GM12891 (cell line): ENCODE measurements around the gene MRPL55.

Experiments
- DNase-seq: peaks from one replicate; pipeline ENCODE4 v3.0.0; 2011; ENCODE audit warnings: low spot score; ENCODE audit not compliant: insufficient read length
- FAIRE-seq: peaks from 2 replicates; lab custom pipeline; 2011; peaks lifted over from hg19 to GRCh38; lab: Jason Lieb, UNC
- PAX5 ChIP-seq: IDR thresholded peaks from 2 replicates; pipeline ENCODE4 v1.6.1; 2011; ENCODE audit warnings: low read length, moderate library complexity, mild to moderate bottlenecking; ENCODE audit not compliant: insufficient read depth, severe bottlenecking
- POLR2A ChIP-seq: IDR thresholded peaks from 2 replicates; pipeline ENCODE4 v1.6.1; 2011; ENCODE audit warnings: low read depth, low read length, control low read depth
- POLR2AphosphoS5 ChIP-seq: IDR thresholded peaks from 2 replicates; pipeline ENCODE4 v1.6.1; 2011; ENCODE audit warnings: low read depth, low read length, control low read depth
- POU2F2 ChIP-seq: IDR thresholded peaks from 2 replicates; pipeline ENCODE4 v1.6.1; 2011; ENCODE audit warnings: low read depth, mild to moderate bottlenecking, control low read depth, low read length, moderate library complexity
- SPI1 ChIP-seq: IDR thresholded peaks from 2 replicates; pipeline ENCODE4 v1.6.1; 2011; ENCODE audit warnings: low read depth, low read length, control low read depth
- TAF1 ChIP-seq: IDR thresholded peaks from 2 replicates; pipeline ENCODE4 v1.6.1; 2011; ENCODE audit warnings: low read depth, low read length, control low read depth

MRPL55 gene

GRCh38 chr1:228093050-228093906 lies 15.8 kb downstream of the MRPL55 start:
- no peak for DNase-seq
- TF ChIP-seq POLR2AphosphoS5 (peak; percentile 43; the same call in 1 of the 2 replicates), TAF1 (no peak)
- FAIRE-seq = no peak

GRCh38 chr1:228092342-228093049 lies 16.6 kb downstream of the MRPL55 start:
- DNase-seq (no peak), FAIRE-seq (no peak)
- TF ChIP-seq PAX5 (no peak), POLR2AphosphoS5 (peak; percentile 47; the same call in 1 of the 2 replicates)

- FAIRE-seq = no peak
- TF ChIP-seq SPI1 = no peak
- no peak for DNase-seq
Measured at GRCh38 chr1:228091084-228091483, 18.0 kb downstream of the MRPL55 start.

- TF ChIP-seq PAX5 (no peak), POU2F2 (0 out of 2 replicates have a peak, but pooled peaks have one; percentile 13)
- no peak for FAIRE-seq
Measured at GRCh38 chr1:228090613-228091081, 18.5 kb downstream of the MRPL55 start.

GRCh38 chr1:228089519-228090380 lies 19.3 kb downstream of the MRPL55 start:
- no peak for FAIRE-seq

More at GRCh38 chr1:228090613-228091081, 18.5 kb downstream of the MRPL55 start:
- DNase-seq = no peak

GRCh38 chr1:228088586-228089498 lies 20.3 kb downstream of the MRPL55 start:
- DNase-seq (no peak), FAIRE-seq (no peak)
- TF ChIP-seq TAF1 (0 out of 2 replicates have a peak, but pooled peaks have one; percentile 24), POLR2A (peak; percentile 30; the same call in 1 of the 2 replicates), PAX5 (no peak), SPI1 (no peak), POU2F2 (no peak), POLR2AphosphoS5 (no peak; the same call in 1 of the 2 replicates)

More at GRCh38 chr1:228089519-228090380, 19.3 kb downstream of the MRPL55 start:
- TF ChIP-seq POLR2A (no peak), POLR2AphosphoS5 (no peak), TAF1 (no peak), PAX5 (no peak), SPI1 (peak; percentile 91), POU2F2 (no peak)
- no peak for DNase-seq

- FAIRE-seq = no peak
- no peak for DNase-seq
- TF ChIP-seq POU2F2 = no peak
- no peak for TF ChIP-seq SPI1
- no peak for TF ChIP-seq POLR2AphosphoS5
- TF ChIP-seq TAF1 = no peak
- no peak for TF ChIP-seq POLR2A
Measured at GRCh38 chr1:228087771-228088251, 21.3 kb downstream of the MRPL55 start.

- FAIRE-seq (no peak), DNase-seq (no peak)
- TF ChIP-seq TAF1 = no peak
- TF ChIP-seq PAX5 = no peak
- TF ChIP-seq POU2F2 = no peak
- TF ChIP-seq POLR2A = no peak
- no peak for TF ChIP-seq SPI1
- no peak for TF ChIP-seq POLR2AphosphoS5
Measured at GRCh38 chr1:228085287-228085951, 23.7 kb downstream of the MRPL55 start.

- TF ChIP-seq PAX5 (no peak), POLR2A (no peak), POLR2AphosphoS5 (no peak), SPI1 (no peak), TAF1 (no peak), POU2F2 (no peak)
Measured at GRCh38 chr1:228084797-228085196, 24.3 kb downstream of the MRPL55 start.

More at GRCh38 chr1:228084797-228085196, 24.3 kb downstream of the MRPL55 start:
- no peak for FAIRE-seq
- no peak for DNase-seq
